ENCODE measurements around the gene CEP112. TPM values are rescaled to one million over a fixed set of nuclear protein-coding genes. Genes with fewer than 3 reads are reported as not detected.

Gene CEP112
- total and polyA plus RNA-seq, 10 of the 15 experiments (the other 5 are each of a cell fraction or from before 2014, with no cell fraction given), result 0.11 to 3.8 (median 0.32) TPM; not detected in 1

- intact Hi-C loops (cut with micrococcal nuclease; ENCODE audit: unreplicated experiment), result no loop called here
- Histone ChIP-seq H4K20me1 (ENCODE audit: control insufficient read depth, insufficient read depth) (no peaks in the 10 kb centered on the region), H3K36me3 (ENCODE audit: control insufficient read depth in 2 of 2, insufficient read depth in 2 of 2, low read length in 1 of 2) (no peaks in the 10 kb centered on the region), H3K27me3 (replicated peaks in 1 of 2; ENCODE audit: control insufficient read depth in 2 of 2, insufficient read depth in 2 of 2, low read length in 1 of 2) (no peaks in the 10 kb centered on the region), H3K9me3 (replicated peaks; ENCODE audit: control insufficient read depth, insufficient read depth, low read length) (no peaks in the 10 kb centered on the region; the same call in 2 of the 3 replicates), H3K4me3 (no peak overlapping the region), H2AFZ (ENCODE audit: control insufficient read depth, low read depth, low read length) (no peak overlapping the region), H3K4me1 (ENCODE audit: control insufficient read depth, insufficient read depth, low read length) (no peaks in the 10 kb centered on the region), H3K4me2 (ENCODE audit: control insufficient read depth, insufficient read depth) (no peak overlapping the region), H3K9ac (ENCODE audit: control insufficient read depth, insufficient read depth, low read length) (no peak overlapping the region), H3K27ac (ENCODE audit: control insufficient read depth, insufficient read depth) (no peak overlapping the region), H3K79me2 (ENCODE audit: control insufficient read depth, insufficient read depth, low read length) (no peaks in the 10 kb centered on the region)
- 0% methylated on average over 1 of the region's 1 CpG for WGBS (ENCODE audit: insufficient coverage, insufficient replicate concordance, low lambda C conversion rate, missing lambda C conversion rate)
- ATAC-seq (no peak), DNase-seq (ENCODE audit: low read depth, low spot score) (no peak), FAIRE-seq (no peak)
- ChIA-PET RAD21 (ENCODE audit: unreplicated experiment) (no interaction called here), SMC1A (ENCODE audit: uncharacterized antibody, unreplicated experiment) (no interaction called here), CTCF (no interaction called here), POLR2A (interaction anchor here (0.5 to 0.6 kb wide), 2 partner anchors 19 to 1080 kb away, joined by 3 to 5 read pairs; no protein-coding TSS in a partner anchor)
- in situ Hi-C loops (cut with MboI), result no loop called here
- TF ChIP-seq ZZZ3 (IDR thresholded peaks at IDR 0.05; ENCODE audit: control insufficient read depth, insufficient read length, low read depth), result no peak
- TF ChIP-seq NR2C2 (IDR thresholded peaks at IDR 0.05; ENCODE audit: borderline replicate concordance, control insufficient read depth, insufficient read length, low read depth), result no peak
- TF ChIP-seq ASH2L (IDR thresholded peaks at IDR 0.05; ENCODE audit: borderline replicate concordance, low read depth), result no peak
- no TSS peak for BruUV-seq (replicated peaks)
Measured at GRCh38 chr17:65598746-65599145, 593.2 kb downstream of the CEP112 start.

GRCh38 chr17:65595071-65595656, 596.8 kb downstream of the CEP112 start:
- 23% methylated on average over 4 of the region's 4 CpGs for WGBS (ENCODE audit: insufficient coverage, insufficient replicate concordance, low lambda C conversion rate, missing lambda C conversion rate)
- BruUV-seq (replicated peaks), result no TSS peak
- RAD21 ChIA-PET (ENCODE audit: unreplicated experiment), result no interaction called here
- DNase-seq (ENCODE audit: low read depth, low spot score), result no peak
- Histone ChIP-seq H3K4me3 (no peak overlapping the region), H3K79me2 (ENCODE audit: control insufficient read depth, insufficient read depth, low read length) (no peaks in the 10 kb centered on the region), H3K9me3 (replicated peaks; ENCODE audit: control insufficient read depth, insufficient read depth, low read length) (no peaks in the 10 kb centered on the region; the same call in 2 of the 3 replicates), H3K27ac (ENCODE audit: control insufficient read depth, insufficient read depth) (no peak overlapping the region), H4K20me1 (ENCODE audit: control insufficient read depth, insufficient read depth) (no peaks in the 10 kb centered on the region), H3K27me3 (replicated peaks in 1 of 2; ENCODE audit: control insufficient read depth in 2 of 2, insufficient read depth in 2 of 2, low read length in 1 of 2) (no peaks in the 10 kb centered on the region), H3K36me3 (ENCODE audit: control insufficient read depth in 2 of 2, insufficient read depth in 2 of 2, low read length in 1 of 2) (no peaks in the 10 kb centered on the region), H3K4me2 (ENCODE audit: control insufficient read depth, insufficient read depth) (no peak overlapping the region), H3K9ac (ENCODE audit: control insufficient read depth, insufficient read depth, low read length) (no peak overlapping the region; the same call in 1 of the 2 replicates), H3K4me1 (ENCODE audit: control insufficient read depth, insufficient read depth, low read length) (no peaks in the 10 kb centered on the region), H2AFZ (ENCODE audit: control insufficient read depth, low read depth, low read length) (peak overlapping the region; percentile 11; the same call in 1 of the 2 replicates)
- POLR2A ChIA-PET, result no interaction called here
- intact Hi-C loops (cut with micrococcal nuclease; ENCODE audit: unreplicated experiment) (no loop called here), in situ Hi-C loops (cut with MboI) (no loop called here)
- ATAC-seq, result peak; percentile 58
- SMC1A ChIA-PET (ENCODE audit: uncharacterized antibody, unreplicated experiment), result interaction anchor here (1.1 kb wide), 1 partner anchor 114 kb away, joined by 3 read pairs; no protein-coding TSS in a partner anchor
- CTCF ChIA-PET, result interaction anchor here (1.3 kb wide), 1 partner anchor 10 kb away, joined by 3 read pairs; no protein-coding TSS in a partner anchor
- no peak for FAIRE-seq
- no peak for TF ChIP-seq GABPA (IDR thresholded peaks at IDR 0.05; ENCODE audit: low read depth)
- peak; percentile 58 for TF ChIP-seq USF1 (IDR thresholded peaks at IDR 0.05; ENCODE audit: borderline replicate concordance, extremely low read length, insufficient read depth, low read depth, low read length)
- TF ChIP-seq USF2 (IDR thresholded peaks at IDR 0.05; ENCODE audit: borderline replicate concordance, low read depth, low read length), result no peak
- no peak for TF ChIP-seq NKRF (conservative IDR thresholded peaks at IDR 0.05)
- TF ChIP-seq RFX5 (IDR thresholded peaks at IDR 0.05; ENCODE audit: low read depth, low read length), result no peak
- TF ChIP-seq ZBED1 (IDR thresholded peaks at IDR 0.05; ENCODE audit: borderline replicate concordance), result no peak
- no peak for TF ChIP-seq BACH1 (IDR thresholded peaks at IDR 0.05; ENCODE audit: borderline replicate concordance)
- no peak for TF ChIP-seq SRF (IDR thresholded peaks at IDR 0.05; ENCODE audit: low read depth in 2 of 2, low read length in 2 of 2)
- TF ChIP-seq CHD4 (IDR thresholded peaks at IDR 0.05), result no peak

Measured in GM12878 (cell line).